IMR-90 (cell line): Measurements from ENCODE around the gene SEC31B. TPM values are rescaled to one million over a fixed set of nuclear protein-coding genes. Genes with fewer than 3 reads are reported as not detected.

Source experiments
- ATAC-seq: fragments of 200-7000 bp; cut with Tn5 transposase; 2 replicates; pipeline ENCODE4 v1.9.1; 2020; ENCODE audit warnings: low read depth, mild to moderate bottlenecking, moderate library complexity
- BruUV-seq: library from RNA; stranded (reverse); fragments of 400-500 nt; replicated peaks from 2 replicates; lab custom pipeline; 2021; lab: Mats Ljungman, UMichigan
- CTCF ChIA-PET: fragments of 300-600 bp; formaldehyde crosslinking; extraction: SDS; loops from one replicate; lab custom pipeline; 2021; ENCODE audit warnings: antibody characterized with exemption; lab: Yijun Ruan, JAX
- POLR2A ChIA-PET: fragments of 300-600 bp; sonication (Branson Sonifier 250); formaldehyde crosslinking; loops from one replicate; lab custom pipeline; 2022; ENCODE audit warnings: antibody characterized with exemption; ENCODE audit not compliant: unreplicated experiment; lab: Charles Lee
- DNase-seq: peaks from one replicate; pipeline ENCODE4 v3.0.0; 2013
- H2AFZ ChIP-seq: replicated peaks from 2 replicates; pipeline ENCODE3; 2013; ENCODE audit warnings: low read length, mild to moderate bottlenecking; ENCODE audit not compliant: poor library complexity
- H2AK5ac ChIP-seq: 2 replicates; pipeline ENCODE4 v1.6.1; 2013; ENCODE audit warnings: low read depth, low read length, inconsistent platforms
- H2AK9ac ChIP-seq: replicated peaks from 2 replicates; pipeline ENCODE3; 2013; ENCODE audit warnings: mild to moderate bottlenecking, low read depth, low read length, moderate library complexity; ENCODE audit not compliant: poor library complexity
- H2BK120ac ChIP-seq: 2 replicates; pipeline ENCODE4 v1.6.1; 2013; ENCODE audit warnings: low read depth, low read length, inconsistent platforms
- H2BK15ac ChIP-seq: 3 replicates; pipeline ENCODE4 v1.6.1; 2013; ENCODE audit warnings: low read depth, low read length, inconsistent platforms
- H2BK20ac ChIP-seq: 2 replicates; pipeline ENCODE4 v1.6.1; 2013; ENCODE audit warnings: low read depth, mild to moderate bottlenecking, inconsistent platforms, low read length, moderate library complexity
- H2BK5ac ChIP-seq: 2 replicates; pipeline ENCODE4 v1.6.1; 2013; ENCODE audit warnings: mild to moderate bottlenecking, low read depth, low read length, inconsistent platforms; ENCODE audit not compliant: poor library complexity, severe bottlenecking
- H3K14ac ChIP-seq: replicated peaks from 2 replicates; pipeline ENCODE4 v1.6.1; 2013; ENCODE audit warnings: low read depth, low read length, inconsistent platforms
- H3K18ac ChIP-seq: 2 replicates; pipeline ENCODE4 v1.6.1; 2013; ENCODE audit warnings: low read depth, low read length, control low read depth
- H3K23ac ChIP-seq: 2 replicates; pipeline ENCODE4 v1.6.1; 2013; ENCODE audit warnings: low read depth, low read length, inconsistent platforms
- H3K27ac ChIP-seq: 2 replicates; pipeline ENCODE4 v1.5.1; 2013; ENCODE audit warnings: mild to moderate bottlenecking, control low read depth, low read length; ENCODE audit not compliant: insufficient read depth
- H3K27me3 ChIP-seq: 2 replicates; pipeline ENCODE4 v1.6.1; 2013; ENCODE audit warnings: low read length; ENCODE audit not compliant: control insufficient read depth, insufficient read depth
- H3K36me3 ChIP-seq: 2 replicates; pipeline ENCODE4 v1.6.1; 2013; ENCODE audit warnings: low read length, mixed read lengths; ENCODE audit not compliant: control insufficient read depth, insufficient read depth
- H3K4ac ChIP-seq: 2 replicates; pipeline ENCODE4 v1.6.1; 2013; ENCODE audit warnings: low read depth, low read length, inconsistent platforms
- H3K4me1 ChIP-seq: 2 replicates; pipeline ENCODE4 v1.6.1; 2013; ENCODE audit warnings: low read length, mixed read lengths; ENCODE audit not compliant: control insufficient read depth, insufficient read depth
- H3K4me2 ChIP-seq: 2 replicates; pipeline ENCODE4 v1.6.1; 2013; ENCODE audit warnings: low read depth, mild to moderate bottlenecking, control low read depth, low read length, moderate library complexity
- H3K4me3 ChIP-seq: 2 replicates; pipeline ENCODE4 v1.5.1; 2013; ENCODE audit warnings: low read depth, mild to moderate bottlenecking, control low read depth, low read length, moderate library complexity; ENCODE audit not compliant: insufficient read depth
- H3K56ac ChIP-seq: 2 replicates; pipeline ENCODE4 v1.6.1; 2013; ENCODE audit warnings: low read length, inconsistent platforms; ENCODE audit not compliant: insufficient read depth; ENCODE audit errors: extremely low read depth
- H3K79me1 ChIP-seq, 2 experiments: 2 replicates each; pipeline ENCODE4 v1.6.1; 2013; ENCODE audit warnings: low read length in 2 of 2, inconsistent platforms in 1 of 2, low read depth in 1 of 2
- H3K9ac ChIP-seq: 2 replicates; pipeline ENCODE4 v1.6.1; 2013; ENCODE audit warnings: low read depth, low read length, control low read depth
- H3K9me1 ChIP-seq: 2 replicates; pipeline ENCODE4 v1.6.1; 2013; ENCODE audit warnings: low read length, inconsistent platforms; ENCODE audit not compliant: insufficient read depth
- H3K9me3 ChIP-seq: 2 replicates; pipeline ENCODE4 v1.6.1; 2013; ENCODE audit warnings: low read length; ENCODE audit not compliant: control insufficient read depth, insufficient read depth
- H4K20me1 ChIP-seq: 2 replicates; pipeline ENCODE4 v1.6.1; 2013; ENCODE audit warnings: low read length, inconsistent platforms; ENCODE audit not compliant: insufficient read depth
- H4K5ac ChIP-seq: 2 replicates; pipeline ENCODE4 v1.6.1; 2013; ENCODE audit warnings: mild to moderate bottlenecking, low read depth, low read length, control low read depth
- H4K8ac ChIP-seq, 2 experiments: 2 replicates each; pipeline ENCODE4 v1.6.1; 2013; ENCODE audit warnings: low read depth in 2 of 2, low read length in 2 of 2, control low read depth in 1 of 2, inconsistent platforms in 1 of 2
- H4K91ac ChIP-seq: 2 replicates; pipeline ENCODE4 v1.6.1; 2013; ENCODE audit warnings: low read depth, low read length, inconsistent platforms; ENCODE audit not compliant: insufficient read depth
- FOS ChIP-seq: fragments of 150-350 bp; IDR thresholded peaks from 2 replicates; pipeline ENCODE4 v1.6.1; 2016; ENCODE audit warnings: low read depth, low read length
- NFE2L2 ChIP-seq: fragments of 150-350 bp; IDR thresholded peaks from 2 replicates; pipeline ENCODE4 v1.6.1; 2016; ENCODE audit warnings: low read depth, mild to moderate bottlenecking, low read length
- WGBS, 2 experiments: methylation state at CpG; one replicate each; pipeline versions ENCODE4 v1.1.5 to v1.1.7; 2013; ENCODE audit warnings: missing lambda C conversion rate in 2 of 2; ENCODE audit not compliant: insufficient read length in 1 of 2; ENCODE audit errors: extremely low coverage in 2 of 2; 5-methylcytosine and 5-hydroxymethylcytosine counted together
- dilution Hi-C: fragments of 300-500 bp; cut with HindIII; formaldehyde crosslinking; loops from one replicate; pipeline ENCODE4 v1.14.3; 2018; ENCODE audit warnings: low sequenced_read_pairs; ENCODE audit not compliant: unreplicated experiment
- in situ Hi-C: fragments of 300-500 bp; cut with MboI; formaldehyde crosslinking; loops from 3 replicates; pipeline ENCODE4 v1.14.3; 2019; ENCODE audit warnings: low sequenced_read_pairs, inconsistent platforms, mixed read lengths
- intact Hi-C: fragments of 100-400 bp; cut with micrococcal nuclease; formaldehyde crosslinking; loops from 2 replicates; pipeline ENCODE4 v1.10.0; 2022
- polyA plus RNA-seq, 3 experiments: library from polyadenylated mRNA; depleted of rRNA; stranded (reverse); fragments of >200 nt; gene quantifications; 2 replicates each; pipeline ENCODE4 v1.2.3, GENCODE V29; 2012; ENCODE audit warnings: low replicate concordance in 1 of 3
- total RNA-seq: library from RNA; depleted of rRNA; stranded (reverse); fragments of >200 nt; gene quantifications from 2 replicates; pipeline ENCODE4 v1.2.3, GENCODE V29; 2012

Gene SEC31B
- total and polyA plus RNA-seq, 2 of the 4 experiments (the other 2 are of a cell fraction) = 1.3 to 8.1 TPM

DNA sequence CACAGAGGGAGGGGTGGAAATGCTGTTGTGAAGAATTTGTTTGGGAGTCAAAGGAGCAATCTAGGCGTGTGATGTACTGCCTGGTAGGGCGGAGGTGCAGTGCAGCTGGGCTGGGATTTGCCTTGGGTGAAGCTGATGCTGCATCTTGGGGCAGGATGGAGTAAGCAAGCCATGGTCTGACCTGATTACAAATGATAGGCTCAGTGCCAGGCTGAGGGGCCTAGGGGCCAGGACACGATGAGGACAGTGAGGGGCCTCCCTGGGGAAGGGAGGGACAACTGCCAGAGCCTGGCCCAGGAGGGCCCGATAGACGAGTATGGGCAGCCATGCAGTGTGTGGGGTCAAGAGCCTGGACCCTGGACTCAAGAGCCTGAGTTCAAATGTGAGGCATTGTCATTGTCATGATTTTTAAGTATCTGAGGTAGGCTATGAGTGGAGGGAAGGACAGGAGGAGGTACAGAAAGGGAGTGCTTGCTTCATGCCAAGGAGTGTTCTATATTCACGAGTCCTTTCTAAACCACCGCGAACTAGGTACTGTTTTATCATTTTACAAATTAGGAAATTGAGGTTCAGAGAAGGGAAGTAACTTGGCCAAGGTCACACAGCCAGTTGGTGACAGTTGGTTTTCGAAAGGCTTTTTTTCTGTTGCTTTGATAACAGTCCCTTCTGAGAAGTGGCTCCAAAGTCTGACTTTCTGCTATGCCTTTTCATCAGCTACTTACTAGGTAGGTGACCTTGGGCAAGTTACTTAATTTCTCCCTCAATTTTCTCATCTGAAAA lies 45.7 kb upstream of the SEC31B start:
- no TSS peak for BruUV-seq
- Histone ChIP-seq H3K9ac (no peak overlapping the region), H3K27ac (no peak overlapping the region), H3K27me3 (peaks cover 62% of the 10 kb centered on the region), H3K56ac (no peak overlapping the region), H3K4me3 (no peak overlapping the region), H4K5ac (no peak overlapping the region), H2BK15ac (no peak overlapping the region), H3K23ac (no peak overlapping the region), H4K20me1 (no peaks in the 10 kb centered on the region), H2BK20ac (no peak overlapping the region), H2BK120ac (no peak overlapping the region), H2AK5ac (no peak overlapping the region), H3K9me3 (no peaks in the 10 kb centered on the region), H3K4me1 (peaks cover 2% of the 10 kb centered on the region), H2AFZ (no peak overlapping the region), H3K14ac (no peak overlapping the region), H3K4ac (no peak overlapping the region), H3K4me2 (no peak overlapping the region), H4K91ac (no peak overlapping the region), H4K8ac (no peak overlapping the region), H3K18ac (no peak overlapping the region), H3K79me1 (no peaks in the 10 kb centered on the region), H3K36me3 (no peaks in the 10 kb centered on the region), H3K9me1 (peaks cover 3% of the 10 kb centered on the region; the same call in 1 of the 2 replicates), H2BK5ac (no peak overlapping the region), H2AK9ac (no peak overlapping the region)
- intact Hi-C loops = loop anchor here (10.0 kb wide), 1 partner anchor 449 kb away; no protein-coding TSS in a partner anchor
- in situ Hi-C loops = no loop called here
- POLR2A ChIA-PET = no interaction called here
- 60% methylated on average over 5 of the region's 9 CpGs; no CpG with 5 or more reads in 1 of the 2 experiments for WGBS, 2 experiments
- dilution Hi-C loops = no loop called here
- DNase-seq (no peak), ATAC-seq (no peak)
- CTCF ChIA-PET = no interaction called here
- TF ChIP-seq NFE2L2 (no peak), FOS (no peak)
